Measurements from ENCODE around the gene KCNK10. TPM values are rescaled to one million over a fixed set of nuclear protein-coding genes. Genes with fewer than 3 reads are reported as not detected.

Gene KCNK10
- total and polyA plus RNA-seq, 4 experiments from 2014 or later: not detected

DNA sequence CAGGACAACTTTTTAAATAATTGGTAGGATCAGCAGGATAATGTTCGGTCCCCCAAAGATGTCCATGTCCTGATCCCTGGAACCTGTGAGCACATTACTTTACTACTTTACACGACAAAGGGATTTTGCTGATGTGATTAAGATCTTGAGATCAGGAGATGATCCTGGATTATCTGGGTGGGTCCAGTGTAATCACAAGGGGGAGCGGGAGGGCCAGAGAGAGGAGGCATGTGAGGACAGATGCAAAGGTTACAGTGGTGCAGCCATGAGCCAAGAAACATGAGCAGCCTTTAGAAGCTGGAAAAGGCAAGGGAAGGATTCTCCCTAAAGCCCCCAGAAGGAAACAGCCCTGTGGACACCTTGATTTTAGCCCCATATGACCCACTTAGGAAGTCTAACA is 33.1 kb downstream of the KCNK10 start:
- POLR2A ChIA-PET (ENCODE audit: partially characterized antibody): no interaction called here
- H3K9me3 Mint-ChIP-seq: peaks cover 0 to 4% (median 0%) of the 10 kb centered on the region in 8 donors
- intact Hi-C loops (cut with micrococcal nuclease): no loop called here

DNA sequence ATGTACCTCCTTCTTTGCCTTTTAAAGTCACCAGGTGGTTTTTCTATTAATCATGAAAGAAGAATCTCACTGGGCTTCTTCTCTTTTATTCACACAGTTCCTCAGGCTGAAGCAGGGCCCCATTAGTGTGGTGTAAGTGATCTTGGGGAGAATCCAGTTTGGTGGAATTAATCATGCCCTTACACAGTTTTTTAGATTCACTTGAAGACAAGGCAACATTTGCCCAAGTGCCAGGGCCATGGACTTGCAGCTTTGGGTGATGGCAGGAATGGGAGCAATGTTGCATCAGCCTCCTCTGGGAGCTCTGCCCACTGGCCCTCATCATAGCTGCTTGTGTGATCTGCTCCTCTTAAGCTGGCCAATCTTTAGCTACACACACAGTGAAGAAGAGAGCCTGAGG is 33.8 kb downstream of the KCNK10 start:
- no peaks in the 10 kb centered on the region for H3K4me1 Mint-ChIP-seq
- intact Hi-C loops (cut with micrococcal nuclease): no loop called here
- peaks cover 12 to 13% of the 10 kb centered on the region in 2 donors for H3K27me3 Mint-ChIP-seq
- H3K9me3 Mint-ChIP-seq: peaks cover 0 to 4% (median 0%) of the 10 kb centered on the region in 8 donors
- no peaks in the 10 kb centered on the region for H3K36me3 ChIP-seq (ENCODE audit: insufficient read depth, low read length)
- no peak overlapping the region for H3K27ac ChIP-seq (ENCODE audit: low read depth, low read length)
- H3K9me3 ChIP-seq (ENCODE audit: control insufficient read depth in 1 of 2, low read length in 2 of 2): no peaks in the 10 kb centered on the region
- H3K4me1 ChIP-seq (ENCODE audit: insufficient read depth, low read length): no peaks in the 10 kb centered on the region
- H3K27ac Mint-ChIP-seq: no peak overlapping the region
- no peaks in the 10 kb centered on the region for H3K27me3 ChIP-seq (ENCODE audit: insufficient read depth, low read length)
- H3K4me3 Mint-ChIP-seq: no peak overlapping the region
- no peaks in the 10 kb centered on the region for H3K36me3 Mint-ChIP-seq
- no peak for DNase-seq
- ChIA-PET POLR2A (ENCODE audit: partially characterized antibody) (no interaction called here), CTCF (ENCODE audit: partially characterized antibody) (no interaction called here)
- no peak overlapping the region for H3K4me3 ChIP-seq (ENCODE audit: low read length in 2 of 2)

More for the DNA sequence above, 33.1 kb downstream of the KCNK10 start:
- Mint-ChIP-seq H3K36me3 (no peaks in the 10 kb centered on the region), H3K27ac (peak overlapping the region in 1 of 7 donors; percentile 34), H3K27me3 (peaks cover 12 to 16% of the 10 kb centered on the region in 2 donors), H3K4me3 (no peak overlapping the region), H3K4me1 (no peaks in the 10 kb centered on the region)
- no peaks in the 10 kb centered on the region for H3K4me1 ChIP-seq (ENCODE audit: insufficient read depth, low read length)
- CTCF ChIA-PET (ENCODE audit: partially characterized antibody): no interaction called here
- no peaks in the 10 kb centered on the region for H3K36me3 ChIP-seq (ENCODE audit: insufficient read depth, low read length)
- no peaks in the 10 kb centered on the region for H3K9me3 ChIP-seq (ENCODE audit: control insufficient read depth in 1 of 2, low read length in 2 of 2)
- H3K27ac ChIP-seq (ENCODE audit: low read depth, low read length): no peak overlapping the region
- H3K27me3 ChIP-seq (ENCODE audit: insufficient read depth, low read length): no peaks in the 10 kb centered on the region
- H3K4me3 ChIP-seq (ENCODE audit: low read length in 2 of 2): no peak overlapping the region
- no peak for DNase-seq

DNA sequence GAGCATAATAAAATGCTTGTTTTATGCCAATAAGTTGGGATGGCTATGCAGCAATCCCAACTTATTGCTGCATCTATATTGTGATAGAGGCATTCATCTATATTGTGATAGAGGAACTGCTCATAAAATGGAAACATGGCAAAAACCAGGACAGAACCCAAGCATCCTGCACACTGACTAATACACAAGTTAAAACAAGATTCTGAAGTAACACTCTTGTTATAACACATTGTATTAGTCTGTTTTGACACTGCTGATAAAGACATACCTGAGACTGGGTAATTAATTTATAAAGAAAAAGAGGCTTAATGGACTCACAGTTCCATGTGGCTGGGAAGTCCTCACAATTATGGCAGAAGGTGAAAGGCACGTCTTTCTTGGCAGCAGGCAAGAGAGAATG is 36.8 kb downstream of the KCNK10 start:
- H3K27me3 Mint-ChIP-seq: peaks cover 3 to 18% of the 10 kb centered on the region in 2 donors
- POLR2A ChIA-PET (ENCODE audit: partially characterized antibody): no interaction called here

DNA sequence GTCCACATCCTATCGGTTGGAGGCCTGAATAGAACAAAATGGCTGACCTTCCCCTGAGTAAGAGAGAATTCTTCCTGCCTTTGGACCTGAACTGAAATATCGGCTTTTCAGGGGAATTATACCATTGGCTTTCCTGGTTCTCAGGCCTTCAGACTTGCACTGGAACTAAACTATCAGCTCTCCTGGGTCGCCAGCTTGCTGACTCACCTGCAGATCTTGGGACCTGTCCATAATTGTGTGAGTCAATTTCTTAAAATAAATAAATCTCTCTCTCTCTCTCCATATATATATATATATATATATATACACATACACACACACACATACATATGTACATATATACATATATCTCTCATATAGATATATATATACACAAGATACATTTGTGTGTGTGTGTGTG is 41.6 kb downstream of the KCNK10 start:
- no peak overlapping the region for H3K4me3 ChIP-seq (ENCODE audit: low read length in 2 of 2)
- no peak overlapping the region for H3K27ac ChIP-seq (ENCODE audit: low read depth, low read length)
- no peaks in the 10 kb centered on the region for H3K4me1 Mint-ChIP-seq
- peaks cover 0 to 4% (median 3%) of the 10 kb centered on the region in 8 donors for H3K9me3 Mint-ChIP-seq
- H3K36me3 ChIP-seq (ENCODE audit: insufficient read depth, low read length): no peaks in the 10 kb centered on the region
- H3K27ac Mint-ChIP-seq: no peak overlapping the region
- DNase-seq: no peak
- H3K36me3 Mint-ChIP-seq: no peaks in the 10 kb centered on the region
- H3K9me3 ChIP-seq (ENCODE audit: control insufficient read depth in 1 of 2, low read length in 2 of 2): no peaks in the 10 kb centered on the region
- peaks cover 0 to 12% of the 10 kb centered on the region in 2 donors for H3K27me3 Mint-ChIP-seq
- intact Hi-C loops (cut with micrococcal nuclease): no loop called here
- no peak overlapping the region for H3K4me3 Mint-ChIP-seq
- no peaks in the 10 kb centered on the region for H3K4me1 ChIP-seq (ENCODE audit: insufficient read depth, low read length)
- POLR2A ChIA-PET (ENCODE audit: partially characterized antibody): no interaction called here
- no peaks in the 10 kb centered on the region for H3K27me3 ChIP-seq (ENCODE audit: insufficient read depth, low read length)
- CTCF ChIA-PET (ENCODE audit: partially characterized antibody): no interaction called here

More for the DNA sequence above, 36.8 kb downstream of the KCNK10 start:
- Histone ChIP-seq H3K4me1 (ENCODE audit: insufficient read depth, low read length) (no peaks in the 10 kb centered on the region), H3K4me3 (ENCODE audit: low read length in 2 of 2) (no peak overlapping the region), H3K27ac (ENCODE audit: low read depth, low read length) (no peak overlapping the region), H3K36me3 (ENCODE audit: insufficient read depth, low read length) (no peaks in the 10 kb centered on the region), H3K27me3 (ENCODE audit: insufficient read depth, low read length) (no peaks in the 10 kb centered on the region), H3K9me3 (ENCODE audit: control insufficient read depth in 1 of 2, low read length in 2 of 2) (no peaks in the 10 kb centered on the region)
- Mint-ChIP-seq H3K27ac (no peak overlapping the region), H3K4me3 (no peak overlapping the region), H3K4me1 (no peaks in the 10 kb centered on the region), H3K9me3 (peaks cover 0 to 4% (median 0%) of the 10 kb centered on the region in 8 donors), H3K36me3 (no peaks in the 10 kb centered on the region)
- DNase-seq: no peak
- CTCF ChIA-PET (ENCODE audit: partially characterized antibody): interaction anchor here (1.1 kb wide), 1 partner anchor 97 kb away, joined by 3 read pairs; no protein-coding TSS in a partner anchor
- intact Hi-C loops (cut with micrococcal nuclease): no loop called here

DNA sequence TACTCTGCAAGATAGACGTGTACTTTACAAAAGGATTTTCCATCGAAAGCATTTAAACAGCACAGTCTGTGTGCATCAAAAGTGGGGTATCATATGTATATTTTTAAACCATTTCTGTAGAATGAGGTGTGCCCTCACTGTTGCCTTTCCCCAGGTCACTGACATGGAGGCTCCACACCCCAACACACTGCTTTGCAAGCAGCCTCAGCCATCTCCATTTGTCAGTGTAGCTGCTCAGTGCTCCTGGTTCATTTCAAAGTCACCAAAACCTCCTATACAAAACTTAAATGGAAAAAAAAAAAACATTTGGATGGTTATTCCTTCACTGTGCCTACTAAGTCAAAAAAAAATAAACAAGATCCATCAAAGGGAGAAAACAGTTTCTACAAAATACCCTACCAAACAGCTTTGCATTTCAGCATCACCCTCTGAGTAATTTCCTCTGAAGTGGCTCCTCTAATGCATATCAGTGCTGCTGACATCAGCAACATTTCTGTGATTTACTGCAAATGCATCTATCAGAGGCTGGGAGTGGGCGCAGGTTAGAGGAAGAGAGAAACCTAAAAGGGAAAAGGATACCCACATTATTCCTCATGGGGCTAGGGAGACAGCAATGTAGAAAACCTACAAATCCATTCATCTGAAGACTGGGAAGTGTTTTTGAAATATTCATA is 46.0 kb downstream of the KCNK10 start:
- Mint-ChIP-seq H3K4me3 (no peak overlapping the region), H3K36me3 (no peaks in the 10 kb centered on the region), H3K4me1 (no peaks in the 10 kb centered on the region), H3K27ac (no peak overlapping the region), H3K27me3 (peaks cover 12 to 17% of the 10 kb centered on the region in 2 donors), H3K9me3 (peaks cover 0 to 4% (median under 1%) of the 10 kb centered on the region in 8 donors)
- Histone ChIP-seq H3K27me3 (ENCODE audit: insufficient read depth, low read length) (no peaks in the 10 kb centered on the region), H3K4me1 (ENCODE audit: insufficient read depth, low read length) (no peaks in the 10 kb centered on the region), H3K9me3 (ENCODE audit: control insufficient read depth in 1 of 2, low read length in 2 of 2) (no peaks in the 10 kb centered on the region), H3K36me3 (ENCODE audit: insufficient read depth, low read length) (no peaks in the 10 kb centered on the region), H3K4me3 (ENCODE audit: low read length in 2 of 2) (no peak overlapping the region), H3K27ac (ENCODE audit: low read depth, low read length) (no peak overlapping the region)
- ChIA-PET CTCF (ENCODE audit: partially characterized antibody) (no interaction called here), POLR2A (ENCODE audit: partially characterized antibody) (no interaction called here)
- no peak for DNase-seq
- intact Hi-C loops (cut with micrococcal nuclease): no loop called here

DNA sequence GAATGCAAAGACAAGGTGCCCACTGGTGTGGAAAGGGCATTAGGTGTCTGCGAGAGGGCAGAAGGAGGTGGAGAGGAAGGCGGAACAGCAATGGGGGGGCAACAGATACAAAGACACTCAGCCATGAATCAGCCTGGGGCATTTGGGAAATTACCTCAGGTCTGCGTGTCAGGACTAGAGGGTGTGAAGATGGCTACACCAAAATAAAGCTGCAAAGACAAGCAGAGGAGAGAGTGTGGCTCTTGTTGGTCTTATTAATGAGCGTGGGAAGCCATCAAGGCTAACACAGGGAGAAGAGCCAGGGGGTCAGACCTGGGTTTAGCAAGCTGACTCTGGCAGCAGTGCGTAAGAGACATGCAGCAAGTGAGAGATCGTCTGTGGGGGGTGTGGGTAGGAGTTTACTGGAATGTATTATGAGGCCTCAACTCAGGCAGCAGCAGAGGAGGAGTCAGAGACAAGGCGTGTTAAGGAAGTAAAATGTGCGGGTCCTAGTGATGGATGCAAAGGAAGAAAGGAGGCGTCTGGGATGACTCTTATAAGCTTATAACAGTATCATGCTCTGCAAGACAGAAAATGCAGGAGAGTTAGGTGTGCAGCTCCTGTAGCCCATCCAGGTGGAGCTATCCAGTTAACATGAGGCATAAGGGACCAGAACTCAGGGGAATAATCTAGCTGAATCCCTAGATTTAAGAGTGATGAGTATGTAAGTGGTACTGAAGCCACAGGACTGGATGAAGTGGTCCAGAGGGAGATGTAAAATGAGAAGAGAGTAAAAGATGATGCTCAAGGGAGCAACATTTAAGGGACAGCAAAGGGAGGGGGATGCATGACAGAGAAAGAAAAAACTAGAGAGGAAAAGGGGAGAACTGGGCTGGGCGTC is 50.4 kb downstream of the KCNK10 start:
- Mint-ChIP-seq H3K4me1 (no peaks in the 10 kb centered on the region), H3K4me3 (no peak overlapping the region), H3K9me3 (no peaks in the 10 kb centered on the region), H3K27me3 (peaks cover 15 to 23% of the 10 kb centered on the region in 2 donors), H3K27ac (no peak overlapping the region), H3K36me3 (no peaks in the 10 kb centered on the region)
- no peak for DNase-seq
- no peak overlapping the region for H3K27ac ChIP-seq (ENCODE audit: low read depth, low read length)
- CTCF ChIA-PET (ENCODE audit: partially characterized antibody): no interaction called here
- POLR2A ChIA-PET (ENCODE audit: partially characterized antibody): no interaction called here
- intact Hi-C loops (cut with micrococcal nuclease): no loop called here
- no peaks in the 10 kb centered on the region for H3K4me1 ChIP-seq (ENCODE audit: insufficient read depth, low read length)
- H3K4me3 ChIP-seq (ENCODE audit: low read length in 2 of 2): no peak overlapping the region
- no peaks in the 10 kb centered on the region for H3K36me3 ChIP-seq (ENCODE audit: insufficient read depth, low read length)
- H3K9me3 ChIP-seq (ENCODE audit: control insufficient read depth in 1 of 2, low read length in 2 of 2): no peaks in the 10 kb centered on the region
- H3K27me3 ChIP-seq (ENCODE audit: insufficient read depth, low read length): no peaks in the 10 kb centered on the region

DNA sequence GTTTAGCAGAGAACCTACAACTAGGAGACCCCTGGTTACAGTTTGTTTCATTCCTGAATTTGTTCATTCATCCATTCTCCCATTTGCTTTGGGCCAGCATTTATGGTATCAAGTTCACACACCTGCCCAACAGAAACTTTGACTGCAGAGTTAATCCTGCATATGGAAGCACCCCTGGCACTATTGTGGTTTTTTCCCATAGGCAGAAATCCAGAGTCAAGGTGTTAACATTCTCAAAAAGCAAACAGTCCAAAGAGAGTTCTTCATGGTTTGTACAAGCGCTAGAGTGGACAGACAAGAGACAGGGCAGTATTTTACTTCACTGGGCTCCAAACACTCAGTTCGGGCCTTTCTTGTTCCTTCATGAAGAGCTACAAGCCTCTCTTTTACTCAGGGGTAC is 51.9 kb downstream of the KCNK10 start:
- H3K9me3 Mint-ChIP-seq: no peaks in the 10 kb centered on the region
- intact Hi-C loops (cut with micrococcal nuclease): no loop called here
- no peak for DNase-seq
- Histone ChIP-seq H3K4me3 (ENCODE audit: low read length in 2 of 2) (no peak overlapping the region), H3K9me3 (ENCODE audit: control insufficient read depth in 1 of 2, low read length in 2 of 2) (no peaks in the 10 kb centered on the region), H3K4me1 (ENCODE audit: insufficient read depth, low read length) (no peaks in the 10 kb centered on the region), H3K36me3 (ENCODE audit: insufficient read depth, low read length) (no peaks in the 10 kb centered on the region), H3K27ac (ENCODE audit: low read depth, low read length) (no peak overlapping the region), H3K27me3 (ENCODE audit: insufficient read depth, low read length) (no peaks in the 10 kb centered on the region)
- no peaks in the 10 kb centered on the region for H3K4me1 Mint-ChIP-seq
- ChIA-PET POLR2A (ENCODE audit: partially characterized antibody) (no interaction called here), CTCF (ENCODE audit: partially characterized antibody) (interaction anchor here (0.6 kb wide), 1 partner anchor 20 kb away, joined by 3 read pairs; no protein-coding TSS in a partner anchor)
- peaks cover 17 to 18% of the 10 kb centered on the region in 2 donors for H3K27me3 Mint-ChIP-seq
- H3K36me3 Mint-ChIP-seq: no peaks in the 10 kb centered on the region
- no peak overlapping the region for H3K27ac Mint-ChIP-seq
- no peak overlapping the region for H3K4me3 Mint-ChIP-seq

Data from CD4-positive, alpha-beta memory T cell (primary cell).